OCI-M1 (cell line): ENCODE data around the gene ACSL6.

ENCODE experiments used
- DNase-seq: peaks from one replicate; lab custom pipeline; 2025; lab: John Stamatoyannopoulos, UW

ACSL6 gene

GRCh38 chr5:132017316-132017715, 5.9 kb upstream of the ACSL6 start:
- DNase-seq = no peak

- no peak for DNase-seq
These were observed 5.3 kb upstream of the ACSL6 start for GRCh38 chr5:132016721-132017250.

GRCh38 chr5:132013711-132014110, 2.3 kb upstream of the ACSL6 start:
- no peak for DNase-seq

- no peak for DNase-seq
These were observed 1.7 kb upstream of the ACSL6 start for GRCh38 chr5:132013006-132013689.

- DNase-seq = peak; percentile 38
These were observed 1.0 kb upstream of the ACSL6 start for GRCh38 chr5:132012371-132013005.

GRCh38 chr5:132010989-132011621, 353 bp downstream of the ACSL6 start:
- no peak for DNase-seq

- DNase-seq = no peak
These were observed 841 bp downstream of the ACSL6 start for GRCh38 chr5:132010645-132010988.

GRCh38 chr5:132009706-132010405, 1.6 kb downstream of the ACSL6 start:
- DNase-seq = no peak

GRCh38 chr5:132008961-132009680, 2.3 kb downstream of the ACSL6 start:
- DNase-seq = no peak

- DNase-seq = no peak
These were observed 3.3 kb downstream of the ACSL6 start for GRCh38 chr5:132008163-132008473.

- DNase-seq = peak; percentile 92
These were observed 3.9 kb downstream of the ACSL6 start for GRCh38 chr5:132007399-132008162.

GRCh38 chr5:132006331-132007120, 4.9 kb downstream of the ACSL6 start:
- DNase-seq = no peak

GRCh38 chr5:132005591-132005990, 5.9 kb downstream of the ACSL6 start:
- DNase-seq = no peak

GRCh38 chr5:132003982-132004381, 7.5 kb downstream of the ACSL6 start:
- DNase-seq = no peak

GRCh38 chr5:132003170-132003744, 8.2 kb downstream of the ACSL6 start:
- no peak for DNase-seq

- DNase-seq = no peak
These were observed 8.7 kb downstream of the ACSL6 start for GRCh38 chr5:132002757-132003156.

- DNase-seq = no peak
These were observed 9.6 kb downstream of the ACSL6 start for GRCh38 chr5:132001647-132002561.

- no peak for DNase-seq
These were observed 10.6 kb downstream of the ACSL6 start for GRCh38 chr5:132000677-132001453.

- DNase-seq = no peak
These were observed 11.3 kb downstream of the ACSL6 start for GRCh38 chr5:132000241-132000490.
